Measurements from ENCODE around the gene CCDC34. TPM values are rescaled to one million over a fixed set of nuclear protein-coding genes. Genes with fewer than 3 reads are reported as not detected.
A peak's percentile ranks its signal among the peaks of the same experiment; 100 is the strongest.

The CCDC34 gene
- total and polyA plus RNA-seq, 4 donors, result 1.1 to 10.5 (median 1.5) TPM

- peaks cover 9 to 69% (median 43%) of the 10 kb centered on the region in 4 donors for H3K4me1 ChIP-seq (ENCODE audit: control insufficient read depth in 4 of 4, insufficient read depth in 4 of 4, low read length in 3 of 4)
- H3K9ac ChIP-seq (ENCODE audit: low read depth in 1 of 2, low read length in 2 of 2), result peak overlapping the region in 1 of 2 donors; percentile 39
- TF ChIP-seq HNF4G (IDR thresholded peaks at IDR 0.05), result no peak
- no peak for TF ChIP-seq NR2F2 (IDR thresholded peaks at IDR 0.05)
- TF ChIP-seq RXRA (IDR thresholded peaks at IDR 0.05), result no peak
- TF ChIP-seq, protein P1, sequence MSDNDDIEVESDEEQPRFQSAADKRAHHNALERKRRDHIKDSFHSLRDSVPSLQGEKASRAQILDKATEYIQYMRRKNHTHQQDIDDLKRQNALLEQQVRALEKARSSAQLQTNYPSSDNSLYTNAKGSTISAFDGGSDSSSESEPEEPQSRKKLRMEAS (IDR thresholded peaks at IDR 0.05), result no peak
- 77% methylated on average over 5 of the region's 5 CpGs for WGBS
- H3K9me3 ChIP-seq (ENCODE audit: control insufficient read depth in 4 of 4, low read length in 3 of 4), result no peaks in the 10 kb centered on the region
- no peaks in the 10 kb centered on the region for H3K36me3 ChIP-seq (ENCODE audit: control insufficient read depth in 4 of 4, insufficient read depth in 3 of 4, low read depth in 1 of 4, low read length in 3 of 4)
- H3K27me3 ChIP-seq (ENCODE audit: control insufficient read depth in 4 of 4, insufficient read depth in 4 of 4, low read length in 3 of 4), result no peaks in the 10 kb centered on the region
- peak overlapping the region; percentile 77 to 80 for H3K27ac ChIP-seq (ENCODE audit: low read depth in 1 of 2, low read length in 2 of 2)
- no peak overlapping the region for H3K4me3 ChIP-seq (ENCODE audit: low read depth in 1 of 3, low read length in 3 of 3)
- no peak for DNase-seq (ENCODE audit: low spot score)
Observed at GRCh38 chr11:27401280-27401832, 38.3 kb upstream of the CCDC34 start.

DNA sequence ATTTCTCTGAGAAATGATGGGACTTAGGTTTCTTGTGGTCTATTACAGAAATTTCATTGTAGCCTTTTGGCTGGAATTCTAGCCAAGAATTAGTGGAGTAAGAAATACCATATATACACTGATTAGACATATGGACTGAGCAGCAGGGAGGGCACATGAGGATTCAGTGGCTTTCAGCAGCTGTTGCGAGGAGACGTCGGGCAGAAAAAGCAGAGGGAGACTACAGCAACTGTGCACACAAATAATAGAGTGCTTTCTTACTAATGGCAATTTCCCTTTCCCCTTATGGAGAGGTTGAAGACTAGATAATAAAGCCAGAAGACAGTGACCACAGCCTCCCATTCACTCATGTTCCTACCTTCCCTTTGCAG lies 35.4 kb upstream of the CCDC34 start:
- TF ChIP-seq RXRA (IDR thresholded peaks at IDR 0.05) (no peak), TAF1 (conservative IDR thresholded peaks at IDR 0.05) (no peak), GABPA (IDR thresholded peaks at IDR 0.05 in 1 of 2, conservative IDR thresholded peaks at IDR 0.05 in 1 of 2) (no peak), HNF4A (conservative IDR thresholded peaks at IDR 0.05) (no peak), ZBTB33 (IDR thresholded peaks at IDR 0.05) (no peak), YY1 (IDR thresholded peaks at IDR 0.05) (no peak), ATF3 (IDR thresholded peaks at IDR 0.05) (no peak), RAD21 (IDR thresholded peaks at IDR 0.05) (no peak), SP1 (IDR thresholded peaks at IDR 0.05) (no peak), NR2F2 (IDR thresholded peaks at IDR 0.05) (no peak), FOXA1 (IDR thresholded peaks at IDR 0.05) (no peak), CTCF (IDR thresholded peaks at IDR 0.05; ENCODE audit: low read depth, low read length, missing input control) (no peak), FOXA2 (IDR thresholded peaks at IDR 0.05) (no peak), HNF4G (IDR thresholded peaks at IDR 0.05) (no peak)
- TF ChIP-seq, protein P1 (IDR thresholded peaks at IDR 0.05), result no peak
- Histone ChIP-seq H3K4me1 (ENCODE audit: control insufficient read depth in 4 of 4, insufficient read depth in 4 of 4, low read length in 3 of 4) (peaks cover 10 to 63% (median 47%) of the 10 kb centered on the region in 4 donors), H3K36me3 (ENCODE audit: control insufficient read depth in 4 of 4, insufficient read depth in 3 of 4, low read depth in 1 of 4, low read length in 3 of 4) (no peaks in the 10 kb centered on the region), H3K9ac (ENCODE audit: low read depth in 1 of 2, low read length in 2 of 2) (no peak overlapping the region), H3K27ac (ENCODE audit: low read depth in 1 of 2, low read length in 2 of 2) (peak overlapping the region; percentile 9 to 58), H3K4me3 (ENCODE audit: low read depth in 1 of 3, low read length in 3 of 3) (no peak overlapping the region), H3K27me3 (ENCODE audit: control insufficient read depth in 4 of 4, insufficient read depth in 4 of 4, low read length in 3 of 4) (no peaks in the 10 kb centered on the region), H3K9me3 (ENCODE audit: control insufficient read depth in 4 of 4, low read length in 3 of 4) (no peaks in the 10 kb centered on the region)
- DNase-seq (ENCODE audit: low spot score), result no peak
- 98% methylated on average over 3 of the region's 3 CpGs for WGBS

Measured in liver (tissue), 9 donors.